ENCODE data around the gene TNFSF10. TPM values are rescaled to one million over a fixed set of nuclear protein-coding genes. Genes with fewer than 3 reads are reported as not detected.

Gene TNFSF10
- total and polyA plus RNA-seq, 9 of the 15 experiments (the other 6 are each of a cell fraction or from before 2014, with no cell fraction given) = 0.07 to 1.3 (median 0.27) TPM; not detected in 1

DNA sequence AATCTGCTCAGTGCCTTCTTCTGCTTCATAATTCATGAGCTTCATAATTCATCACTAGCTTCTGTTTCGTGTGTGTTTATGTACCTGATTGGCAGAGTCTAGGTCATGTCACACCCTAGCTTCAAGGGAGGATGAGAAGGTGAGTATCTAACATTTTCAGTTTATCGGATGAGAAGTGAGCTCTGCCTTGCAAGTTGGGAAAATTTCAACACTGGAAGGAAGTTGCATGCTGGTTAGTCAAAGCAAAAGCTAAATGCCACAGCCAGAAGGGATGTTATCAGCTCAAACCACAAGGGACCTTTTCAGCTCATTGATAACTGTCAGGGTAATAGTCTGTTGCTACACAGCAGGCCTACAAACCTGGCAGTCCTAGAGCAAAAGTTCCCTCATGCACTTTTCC, 7.3 kb upstream of the TNFSF10 start (continued):
- TF ChIP-seq BRF2 (IDR thresholded peaks at IDR 0.05; ENCODE audit: borderline replicate concordance, insufficient read depth, insufficient read length) (no peak), ZNF311 (CRISPR knock-in tag; IDR thresholded peaks at IDR 0.05) (no peak), BRD4 (IDR thresholded peaks at IDR 0.05) (no peak), LCOR (CRISPR knock-in tag; IDR thresholded peaks at IDR 0.05) (no peak), RBBP5 (IDR thresholded peaks at IDR 0.05; ENCODE audit: borderline replicate concordance, insufficient read depth, low read length, poor library complexity, severe bottlenecking) (no peak), FOXP4 (CRISPR knock-in tag; IDR thresholded peaks at IDR 0.05; ENCODE audit: borderline replicate concordance) (no peak), GTF3C2 (IDR thresholded peaks at IDR 0.05; ENCODE audit: borderline replicate concordance, extremely low read depth, insufficient read length) (no peak), ZNF778 (CRISPR knock-in tag; IDR thresholded peaks at IDR 0.05) (no peak), BRF1 (IDR thresholded peaks at IDR 0.05; ENCODE audit: borderline replicate concordance, extremely low read depth, insufficient read length) (no peak), PTTG1 (tag; IDR thresholded peaks at IDR 0.05; ENCODE audit: low read depth) (no peak), KDM4B (IDR thresholded peaks at IDR 0.05; ENCODE audit: borderline replicate concordance in 2 of 2, low read depth in 1 of 2) (no peak), RBM22 (IDR thresholded peaks at IDR 0.05; ENCODE audit: low read depth, low read length, poor library complexity, severe bottlenecking) (no peak), ZNF12 (CRISPR knock-in tag; IDR thresholded peaks at IDR 0.05) (no peak), MCM3 (IDR thresholded peaks at IDR 0.05) (no peak), NCOA4 (IDR thresholded peaks at IDR 0.05; ENCODE audit: partially characterized antibody) (no peak), TBL1XR1 (IDR thresholded peaks at IDR 0.05; ENCODE audit: low read length in 2 of 2) (peak in 1 of 2 experiments; percentile 75; a peak in 2 of 4 replicates), TRIM28 (IDR thresholded peaks at IDR 0.05) (no peak), ZNF174 (CRISPR knock-in tag; IDR thresholded peaks at IDR 0.05) (no peak), ZNF717 (CRISPR knock-in tag; IDR thresholded peaks at IDR 0.05) (no peak), CBX1 (IDR thresholded peaks at IDR 0.05; ENCODE audit: low read depth) (no peak), CLOCK (CRISPR knock-in tag; IDR thresholded peaks at IDR 0.05; ENCODE audit: borderline replicate concordance) (no peak)

All from K562 (cell line).